GM21786 (cell line): Measurements from ENCODE around the gene ARHGAP18.

ENCODE experiments used
- ATAC-seq: cut with Tn5 transposase; IDR thresholded peaks from one replicate; pipeline ENCODE4 v1.9.1; 2021; ENCODE audit not compliant: unreplicated experiment

ARHGAP18 gene

GRCh38 chr6:129621252-129621651 lies 88.7 kb downstream of the ARHGAP18 start:
- ATAC-seq = no peak

GRCh38 chr6:129620234-129620610 lies 89.8 kb downstream of the ARHGAP18 start:
- no peak for ATAC-seq

GRCh38 chr6:129619579-129620233 lies 90.3 kb downstream of the ARHGAP18 start:
- no peak for ATAC-seq

GRCh38 chr6:129617986-129618385 lies 92.0 kb downstream of the ARHGAP18 start:
- ATAC-seq = no peak

GRCh38 chr6:129615496-129615895 lies 94.5 kb downstream of the ARHGAP18 start:
- ATAC-seq = no peak

GRCh38 chr6:129615020-129615419 lies 95.0 kb downstream of the ARHGAP18 start:
- no peak for ATAC-seq

GRCh38 chr6:129614464-129614863 lies 95.5 kb downstream of the ARHGAP18 start:
- no peak for ATAC-seq

GRCh38 chr6:129612440-129612839 lies 97.5 kb downstream of the ARHGAP18 start:
- ATAC-seq = no peak

- no peak for ATAC-seq
Observed at GRCh38 chr6:129609635-129610034, 100.3 kb downstream of the ARHGAP18 start.

- ATAC-seq = no peak
Observed at GRCh38 chr6:129608886-129609537, 101.0 kb downstream of the ARHGAP18 start.

GRCh38 chr6:129607581-129608186 lies 102.3 kb downstream of the ARHGAP18 start:
- ATAC-seq = no peak

GRCh38 chr6:129606664-129607063 lies 103.3 kb downstream of the ARHGAP18 start:
- ATAC-seq = no peak

GRCh38 chr6:129605967-129606366 lies 104.0 kb downstream of the ARHGAP18 start:
- ATAC-seq = no peak

- no peak for ATAC-seq
Observed at GRCh38 chr6:129605095-129605494, 104.9 kb downstream of the ARHGAP18 start.

- no peak for ATAC-seq
Observed at GRCh38 chr6:129604321-129604720, 105.7 kb downstream of the ARHGAP18 start.

- no peak for ATAC-seq
Observed at GRCh38 chr6:129603741-129604140, 106.2 kb downstream of the ARHGAP18 start.

GRCh38 chr6:129601323-129601722 lies 108.7 kb downstream of the ARHGAP18 start:
- no peak for ATAC-seq

GRCh38 chr6:129599467-129599866 lies 110.5 kb downstream of the ARHGAP18 start:
- ATAC-seq = no peak

GRCh38 chr6:129598244-129599187 lies 111.5 kb downstream of the ARHGAP18 start:
- ATAC-seq = peak; percentile 66

GRCh38 chr6:129597023-129597713 lies 112.8 kb downstream of the ARHGAP18 start:
- peak; percentile 64 for ATAC-seq

GRCh38 chr6:129596522-129596921 lies 113.5 kb downstream of the ARHGAP18 start:
- no peak for ATAC-seq
